ENCODE data around the gene HTT-AS.
A peak's percentile ranks its signal among the peaks of the same experiment; 100 is the strongest.

Gene HTT-AS

DNA sequence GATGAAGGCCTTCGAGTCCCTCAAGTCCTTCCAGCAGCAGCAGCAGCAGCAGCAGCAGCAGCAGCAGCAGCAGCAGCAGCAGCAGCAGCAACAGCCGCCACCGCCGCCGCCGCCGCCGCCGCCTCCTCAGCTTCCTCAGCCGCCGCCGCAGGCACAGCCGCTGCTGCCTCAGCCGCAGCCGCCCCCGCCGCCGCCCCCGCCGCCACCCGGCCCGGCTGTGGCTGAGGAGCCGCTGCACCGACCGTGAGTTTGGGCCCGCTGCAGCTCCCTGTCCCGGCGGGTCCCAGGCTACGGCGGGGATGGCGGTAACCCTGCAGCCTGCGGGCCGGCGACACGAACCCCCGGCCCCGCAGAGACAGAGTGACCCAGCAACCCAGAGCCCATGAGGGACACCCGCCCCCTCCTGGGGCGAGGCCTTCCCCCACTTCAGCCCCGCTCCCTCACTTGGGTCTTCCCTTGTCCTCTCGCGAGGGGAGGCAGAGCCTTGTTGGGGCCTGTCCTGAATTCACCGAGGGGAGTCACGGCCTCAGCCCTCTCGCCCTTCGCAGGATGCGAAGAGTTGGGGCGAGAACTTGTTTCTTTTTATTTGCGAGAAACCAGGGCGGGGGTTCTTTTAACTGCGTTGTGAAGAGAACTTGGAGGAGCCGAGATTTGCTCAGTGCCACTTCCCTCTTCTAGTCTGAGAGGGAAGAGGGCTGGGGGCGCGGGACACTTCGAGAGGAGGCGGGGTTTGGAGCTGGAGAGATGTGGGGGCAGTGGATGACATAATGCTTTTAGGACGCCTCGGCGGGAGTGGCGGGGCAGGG, 711 bp upstream of the HTT-AS start:
- H3K4me3 ChIP-seq (ENCODE audit: low read length in 2 of 2) = peak overlapping the region; percentile 89 to 100
- no peak overlapping the region for H4K91ac ChIP-seq (ENCODE audit: low read depth, low read length, poor library complexity)
- peak overlapping the region; percentile 78 for H3K4me2 ChIP-seq (ENCODE audit: insufficient read depth, low read length, poor library complexity, severe bottlenecking)
- no CpG with 5 or more reads among the region's 60 CpGs for WGBS, 2 donors (ENCODE audit: extremely low coverage in 2 of 2, insufficient read length in 2 of 2, insufficient replicate concordance in 1 of 2)
- no peak overlapping the region for H3K4ac ChIP-seq (ENCODE audit: low read length)
- peak overlapping the region; percentile 100 for H2AFZ ChIP-seq (ENCODE audit: low read length)
- peaks cover 6 to 16% of the 10 kb centered on the region in 2 donors for H3K4me1 ChIP-seq (ENCODE audit: control insufficient read depth in 2 of 2, insufficient read depth in 1 of 2, low read depth in 1 of 2, low read length in 2 of 2)
- peaks cover 0 to 4% of the 10 kb centered on the region in 2 donors for H3K36me3 ChIP-seq (replicated peaks in 1 of 2; ENCODE audit: control insufficient read depth in 2 of 2, insufficient read depth in 2 of 2, low read length in 2 of 2)
- no peak overlapping the region for H2BK12ac ChIP-seq (ENCODE audit: low read length)
- peak overlapping the region; percentile 70 for H3K27ac ChIP-seq (replicated peaks; ENCODE audit: low read length)
- no peak overlapping the region for H2BK120ac ChIP-seq (ENCODE audit: low read depth, low read length)
- H3K9me3 ChIP-seq (replicated peaks in 1 of 2; ENCODE audit: control insufficient read depth in 2 of 2, insufficient read depth in 1 of 2, low read depth in 1 of 2, low read length in 2 of 2) = no peaks in the 10 kb centered on the region
- H3K23ac ChIP-seq (ENCODE audit: low read depth, low read length, poor library complexity) = peak overlapping the region; percentile 87
- H3K14ac ChIP-seq (ENCODE audit: low read length) = no peak overlapping the region
- peak overlapping the region; percentile 85 for H2BK5ac ChIP-seq (ENCODE audit: low read length)
- H3K18ac ChIP-seq (ENCODE audit: low read length) = peak overlapping the region; percentile 98
- H4K8ac ChIP-seq (ENCODE audit: low read depth, low read length) = no peak overlapping the region
- H2BK15ac ChIP-seq (ENCODE audit: low read length) = peak overlapping the region; percentile 56
- H3K9ac ChIP-seq (ENCODE audit: low read depth, low read length, poor library complexity) = peak overlapping the region; percentile 97
- H2AK5ac ChIP-seq (ENCODE audit: low read depth, low read length) = peak overlapping the region; percentile 93
- DNase-seq (ENCODE audit: low spot score) = peak; percentile 73
- H3K27me3 ChIP-seq (ENCODE audit: control insufficient read depth in 3 of 3, insufficient read depth in 3 of 3, low read depth in 1 of 3, low read length in 3 of 3) = no peaks in the 10 kb centered on the region
- H3K79me1 ChIP-seq (ENCODE audit: low read depth, low read length) = peaks cover 8% of the 10 kb centered on the region

DNA sequence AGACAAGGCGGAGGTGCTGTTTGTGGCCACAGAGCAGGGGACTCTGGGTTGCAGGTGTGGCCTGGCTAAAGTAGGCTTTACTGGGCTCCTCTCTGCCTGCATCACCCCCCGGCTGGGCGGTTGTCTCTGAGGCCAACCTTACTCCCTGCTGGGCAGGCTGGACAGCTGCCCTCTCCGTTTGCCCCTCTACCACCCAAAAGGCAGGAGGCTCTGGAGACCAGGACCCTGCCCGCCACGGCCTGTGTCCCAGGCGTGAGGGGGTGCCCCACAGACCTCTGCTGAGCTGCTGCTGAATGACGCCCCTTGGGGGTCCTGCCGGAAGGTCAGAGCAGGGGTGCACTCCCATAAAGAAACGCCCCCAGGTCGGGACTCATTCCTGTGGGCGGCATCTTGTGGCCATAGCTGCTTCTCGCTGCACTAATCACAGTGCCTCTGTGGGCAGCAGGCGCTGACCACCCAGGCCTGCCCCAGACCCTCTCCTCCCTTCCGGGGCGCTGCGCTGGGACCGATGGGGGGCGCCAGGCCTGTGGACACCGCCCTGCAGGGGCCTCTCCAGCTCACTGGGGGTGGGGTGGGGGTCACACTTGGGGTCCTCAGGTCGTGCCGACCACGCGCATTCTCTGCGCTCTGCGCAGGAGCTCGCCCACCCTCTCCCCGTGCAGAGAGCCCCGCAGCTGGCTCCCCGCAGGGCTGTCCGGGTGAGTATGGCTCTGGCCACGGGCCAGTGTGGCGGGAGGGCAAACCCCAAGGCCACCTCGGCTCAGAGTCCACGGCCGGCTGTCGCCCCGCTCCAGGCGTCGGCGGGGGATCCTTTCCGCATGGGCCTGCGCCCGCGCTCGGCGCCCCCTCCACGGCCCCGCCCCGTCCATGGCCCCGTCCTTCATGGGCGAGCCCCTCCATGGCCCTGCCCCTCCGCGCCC, 920 bp downstream of the HTT-AS start:
- Histone ChIP-seq H3K9me3 (replicated peaks in 1 of 2; ENCODE audit: control insufficient read depth in 2 of 2, insufficient read depth in 1 of 2, low read depth in 1 of 2, low read length in 2 of 2) (no peaks in the 10 kb centered on the region), H3K27me3 (ENCODE audit: control insufficient read depth in 3 of 3, insufficient read depth in 3 of 3, low read depth in 1 of 3, low read length in 3 of 3) (no peaks in the 10 kb centered on the region), H3K4ac (ENCODE audit: low read length) (no peak overlapping the region), H3K4me2 (ENCODE audit: insufficient read depth, low read length, poor library complexity, severe bottlenecking) (peak overlapping the region; percentile 76), H2AFZ (ENCODE audit: low read length) (peak overlapping the region; percentile 100), H3K36me3 (replicated peaks in 1 of 2; ENCODE audit: control insufficient read depth in 2 of 2, insufficient read depth in 2 of 2, low read length in 2 of 2) (peaks cover 0 to 4% of the 10 kb centered on the region in 2 donors), H3K14ac (ENCODE audit: low read length) (peak overlapping the region; percentile 87), H3K4me3 (ENCODE audit: low read length in 2 of 2) (peak overlapping the region; percentile 83 to 93), H2BK15ac (ENCODE audit: low read length) (peak overlapping the region; percentile 14), H4K8ac (ENCODE audit: low read depth, low read length) (no peak overlapping the region), H2BK5ac (ENCODE audit: low read length) (peak overlapping the region; percentile 40), H2AK5ac (ENCODE audit: low read depth, low read length) (no peak overlapping the region), H2BK12ac (ENCODE audit: low read length) (peak overlapping the region; percentile 68), H3K4me1 (ENCODE audit: control insufficient read depth in 2 of 2, insufficient read depth in 1 of 2, low read depth in 1 of 2, low read length in 2 of 2) (peaks cover 6 to 16% of the 10 kb centered on the region in 2 donors), H3K18ac (ENCODE audit: low read length) (peak overlapping the region; percentile 97), H3K27ac (replicated peaks; ENCODE audit: low read length) (peak overlapping the region; percentile 42), H2BK120ac (ENCODE audit: low read depth, low read length) (peak overlapping the region; percentile 40), H3K23ac (ENCODE audit: low read depth, low read length, poor library complexity) (peak overlapping the region; percentile 90), H3K9ac (ENCODE audit: low read depth, low read length, poor library complexity) (peak overlapping the region; percentile 68), H4K91ac (ENCODE audit: low read depth, low read length, poor library complexity) (peak overlapping the region; percentile 7), H3K79me1 (ENCODE audit: low read depth, low read length) (peaks cover 4% of the 10 kb centered on the region)
- DNase-seq (ENCODE audit: low spot score) = peak; percentile 49
- WGBS, 2 donors (ENCODE audit: extremely low coverage in 2 of 2, insufficient read length in 2 of 2, insufficient replicate concordance in 1 of 2) = no CpG with 5 or more reads among the region's 54 CpGs

DNA sequence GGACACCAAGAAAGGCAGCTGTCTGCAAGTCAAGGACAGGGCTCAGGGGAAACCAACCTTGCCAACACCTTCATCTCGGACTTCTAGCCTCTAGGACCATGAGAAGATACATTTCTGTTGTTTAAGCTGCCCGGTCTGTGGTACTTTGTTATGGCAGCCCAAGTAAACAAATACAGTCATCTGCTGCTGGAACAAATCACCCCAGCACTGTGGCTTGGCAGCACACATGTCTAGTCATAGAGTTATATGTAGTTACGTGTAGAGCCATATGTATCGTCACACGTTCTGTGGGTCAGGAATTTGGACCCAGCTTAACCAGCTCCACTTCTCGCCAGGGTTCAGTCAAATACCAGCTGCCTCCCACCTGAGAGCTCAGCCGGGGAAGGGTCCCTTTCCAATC, 2.5 kb downstream of the HTT-AS start:
- Histone ChIP-seq H3K23ac (ENCODE audit: low read depth, low read length, poor library complexity) (no peak overlapping the region), H2BK5ac (ENCODE audit: low read length) (no peak overlapping the region), H3K9ac (ENCODE audit: low read depth, low read length, poor library complexity) (no peak overlapping the region), H4K8ac (ENCODE audit: low read depth, low read length) (no peak overlapping the region), H3K79me1 (ENCODE audit: low read depth, low read length) (peaks cover 4% of the 10 kb centered on the region), H3K4ac (ENCODE audit: low read length) (no peak overlapping the region), H3K9me3 (replicated peaks in 1 of 2; ENCODE audit: control insufficient read depth in 2 of 2, insufficient read depth in 1 of 2, low read depth in 1 of 2, low read length in 2 of 2) (no peaks in the 10 kb centered on the region), H2AFZ (ENCODE audit: low read length) (no peak overlapping the region), H3K14ac (ENCODE audit: low read length) (no peak overlapping the region), H3K18ac (ENCODE audit: low read length) (no peak overlapping the region), H2BK15ac (ENCODE audit: low read length) (no peak overlapping the region), H2AK5ac (ENCODE audit: low read depth, low read length) (no peak overlapping the region), H3K4me2 (ENCODE audit: insufficient read depth, low read length, poor library complexity, severe bottlenecking) (no peak overlapping the region), H3K27ac (replicated peaks; ENCODE audit: low read length) (no peak overlapping the region), H2BK12ac (ENCODE audit: low read length) (no peak overlapping the region), H3K36me3 (replicated peaks in 1 of 2; ENCODE audit: control insufficient read depth in 2 of 2, insufficient read depth in 2 of 2, low read length in 2 of 2) (no peaks in the 10 kb centered on the region), H3K4me1 (ENCODE audit: control insufficient read depth in 2 of 2, insufficient read depth in 1 of 2, low read depth in 1 of 2, low read length in 2 of 2) (peaks cover 6 to 19% of the 10 kb centered on the region in 2 donors), H2BK120ac (ENCODE audit: low read depth, low read length) (no peak overlapping the region), H4K91ac (ENCODE audit: low read depth, low read length, poor library complexity) (no peak overlapping the region), H3K4me3 (ENCODE audit: low read length in 2 of 2) (no peak overlapping the region), H3K27me3 (ENCODE audit: control insufficient read depth in 3 of 3, insufficient read depth in 3 of 3, low read depth in 1 of 3, low read length in 3 of 3) (no peaks in the 10 kb centered on the region)
- WGBS, 2 donors (ENCODE audit: extremely low coverage in 2 of 2, insufficient read length in 2 of 2, insufficient replicate concordance in 1 of 2) = no CpG with 5 or more reads among the region's 7 CpGs
- DNase-seq (ENCODE audit: low spot score) = no peak
